Measurements from ENCODE around the gene RAB18.
"Not testable (repeated sequence)": the region's sequence is repeated elsewhere in the genome, so short reads cannot be mapped to it uniquely, and the experiment has no call there.

The RAB18 gene

GRCh38 chr10:27505537-27505936 lies 1.4 kb downstream of the RAB18 start:
- not testable (repeated sequence) for DNase-seq

- no peak for DNase-seq
Measured at GRCh38 chr10:27506280-27506679, 2.2 kb downstream of the RAB18 start.

DNA sequence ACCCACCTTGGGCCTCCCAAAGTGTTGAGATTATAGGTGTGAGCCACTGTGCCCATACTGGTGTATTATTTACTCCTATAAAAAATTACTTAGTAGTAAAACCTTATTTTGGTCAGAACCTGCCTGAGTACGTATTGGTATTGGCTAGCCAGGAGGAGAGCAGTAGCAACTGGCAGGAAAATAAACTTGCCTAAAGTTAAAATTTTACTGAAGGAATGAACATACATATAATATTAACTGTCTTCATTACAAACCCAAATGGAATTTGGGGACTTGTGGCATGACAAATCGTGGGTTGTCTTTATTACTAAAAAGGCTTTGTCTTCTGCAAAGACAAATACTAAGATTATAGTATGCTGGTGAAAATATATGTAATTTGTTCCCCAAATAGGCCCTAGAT lies 8.4 kb downstream of the RAB18 start:
- no peak for DNase-seq

DNA sequence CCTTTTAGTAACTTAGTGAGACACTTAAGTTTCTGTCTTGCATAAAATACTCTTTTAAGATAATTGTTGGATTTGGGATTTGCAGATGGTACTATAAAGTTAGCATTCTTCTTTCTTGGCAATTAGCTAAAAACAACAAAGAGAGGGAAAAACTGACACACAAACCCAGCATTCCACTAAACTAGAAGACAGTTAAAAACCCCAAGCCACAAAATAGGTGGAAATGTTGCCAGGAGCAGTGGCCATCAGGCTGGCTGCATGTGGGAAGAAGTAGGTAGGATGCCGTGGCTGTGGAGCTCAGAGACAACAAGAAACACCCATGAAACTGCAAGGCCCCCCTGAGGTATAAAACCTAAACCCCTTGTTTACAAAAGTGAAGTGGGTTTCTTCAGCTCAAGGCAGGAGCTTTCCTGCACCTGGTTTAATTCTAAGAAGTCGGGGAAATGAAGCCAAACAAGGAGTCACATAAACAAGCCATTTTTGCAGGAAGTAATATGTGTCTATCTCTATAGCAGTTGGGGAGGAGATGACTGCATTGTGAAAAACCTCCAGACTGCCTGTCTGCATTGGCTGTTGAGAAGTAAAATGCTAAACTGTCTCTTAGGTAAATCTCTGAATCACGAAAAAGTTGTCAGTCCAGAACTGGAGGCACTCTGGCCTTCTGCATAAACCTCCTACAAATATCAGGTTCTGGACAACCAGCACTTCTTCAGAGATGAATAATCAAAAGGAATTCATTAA lies 9.5 kb downstream of the RAB18 start:
- no peak for DNase-seq

DNA sequence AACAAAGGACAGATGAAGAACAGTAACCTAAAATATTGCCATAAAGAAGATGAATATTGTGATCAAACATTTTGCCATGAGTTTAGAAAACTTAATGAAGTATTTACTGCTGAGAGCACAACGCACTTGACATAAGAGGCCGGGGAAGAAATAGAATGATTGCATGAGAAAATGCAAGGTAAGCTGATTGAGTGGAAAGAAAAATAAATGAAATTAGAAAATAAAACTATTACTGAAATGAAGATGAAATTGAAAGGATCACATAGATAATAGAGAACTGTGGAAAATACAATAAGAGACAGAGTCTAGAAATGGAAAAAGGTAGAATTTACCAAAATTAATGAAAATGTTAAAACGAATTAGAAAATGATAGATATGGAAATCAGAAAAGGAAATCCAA lies 10.1 kb downstream of the RAB18 start:
- no peak for DNase-seq

GRCh38 chr10:27518261-27518660 lies 14.2 kb downstream of the RAB18 start:
- no peak for DNase-seq

DNA sequence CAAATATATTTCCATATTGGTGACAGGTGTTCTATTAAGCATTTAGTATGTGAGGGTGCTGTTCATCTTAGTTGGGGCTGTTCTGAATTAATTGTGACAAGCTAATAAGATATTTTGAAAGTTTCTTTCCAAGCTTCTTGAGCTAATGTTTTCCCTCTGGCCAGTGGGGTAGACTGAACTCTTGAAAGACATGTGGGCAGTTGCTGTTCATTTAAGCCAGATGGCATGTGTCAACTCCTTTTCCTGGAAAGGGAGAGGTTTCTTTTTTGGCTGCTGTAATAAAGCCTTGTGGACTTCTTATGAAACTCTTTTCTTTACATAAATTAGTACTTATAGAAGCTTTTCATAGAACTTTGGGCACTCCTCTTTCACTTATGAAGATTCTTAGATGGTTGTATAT lies 21.7 kb downstream of the RAB18 start:
- peak; percentile 90 for DNase-seq

DNA sequence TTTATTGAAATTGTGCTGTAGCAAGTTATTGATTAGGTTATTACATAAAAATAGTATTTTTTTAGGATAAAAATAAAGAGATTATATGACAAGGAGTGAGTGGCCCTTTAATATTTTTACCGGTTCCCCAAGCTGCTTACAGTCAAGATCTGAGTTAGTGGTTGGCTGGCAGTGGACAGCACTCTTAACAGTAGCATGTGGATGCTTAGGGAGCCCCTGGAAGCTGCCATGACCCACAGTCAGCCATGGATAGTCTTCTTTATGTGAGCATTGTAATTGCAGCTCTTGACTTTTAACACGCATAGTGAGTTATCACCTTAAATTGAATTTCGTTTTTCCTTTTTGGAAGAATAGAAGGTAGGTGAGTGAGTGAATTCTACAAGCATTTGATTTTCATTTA lies 22.1 kb downstream of the RAB18 start:
- peak; percentile 79 for DNase-seq

GRCh38 chr10:27527666-27528295 lies 23.7 kb downstream of the RAB18 start:
- peak; percentile 65 for DNase-seq

- peak; percentile 86 for DNase-seq
Measured at GRCh38 chr10:27529010-27529783, 25.1 kb downstream of the RAB18 start.

GRCh38 chr10:27530477-27530876 lies 26.4 kb downstream of the RAB18 start:
- no peak for DNase-seq

GRCh38 chr10:27531336-27531847 lies 27.3 kb downstream of the RAB18 start:
- peak; percentile 70 for DNase-seq

DNA sequence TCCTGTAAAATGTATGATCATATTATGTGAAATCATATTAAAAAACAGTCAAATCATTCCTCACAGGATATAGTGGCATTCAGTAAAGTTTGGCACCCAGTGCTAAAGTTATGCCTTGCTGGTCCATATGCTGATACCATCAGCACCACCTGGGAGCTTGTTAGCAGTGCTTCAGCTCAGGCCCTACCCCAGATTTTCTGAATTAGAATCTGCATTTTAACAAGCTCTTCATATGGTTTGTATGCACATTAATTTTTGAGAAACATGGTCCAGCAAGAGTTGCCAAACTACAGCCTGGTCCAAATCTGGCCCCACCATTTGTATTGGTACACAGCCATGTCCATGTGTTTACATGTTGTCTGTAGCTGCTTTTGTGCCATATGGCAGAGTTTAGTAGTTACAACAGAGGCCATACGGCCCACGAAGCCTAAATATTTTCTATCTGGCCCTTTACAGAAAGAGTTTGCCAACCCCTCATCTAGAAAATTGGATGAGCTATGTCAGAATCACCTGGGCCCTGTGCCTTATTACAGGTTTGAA lies 30.1 kb downstream of the RAB18 start:
- DNase-seq, result no peak

GRCh38 chr10:27535317-27535716 lies 31.2 kb downstream of the RAB18 start:
- no peak for DNase-seq

DNA sequence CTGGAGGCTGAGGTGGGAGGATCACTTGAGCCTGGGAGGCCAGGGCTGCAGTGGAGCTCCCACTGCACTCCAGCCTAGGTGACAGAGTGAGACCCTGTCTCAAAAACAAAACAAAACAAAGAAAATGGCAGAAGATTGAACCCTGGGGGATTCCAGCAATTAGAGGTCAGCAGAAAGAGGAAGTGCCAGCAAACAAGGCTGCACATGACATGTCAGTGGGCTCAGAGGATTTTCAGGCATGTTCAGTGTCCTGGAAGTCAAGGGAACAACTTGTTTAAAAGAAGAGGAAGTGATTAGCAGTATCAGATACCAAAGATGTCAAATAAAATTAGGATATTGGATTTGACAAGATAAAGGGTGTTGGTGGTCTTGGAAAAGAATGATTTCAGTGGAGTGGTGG lies 32.3 kb downstream of the RAB18 start:
- DNase-seq, result peak; percentile 80

- DNase-seq, result no peak
Measured at GRCh38 chr10:27537166-27537565, 33.1 kb downstream of the RAB18 start.

DNA sequence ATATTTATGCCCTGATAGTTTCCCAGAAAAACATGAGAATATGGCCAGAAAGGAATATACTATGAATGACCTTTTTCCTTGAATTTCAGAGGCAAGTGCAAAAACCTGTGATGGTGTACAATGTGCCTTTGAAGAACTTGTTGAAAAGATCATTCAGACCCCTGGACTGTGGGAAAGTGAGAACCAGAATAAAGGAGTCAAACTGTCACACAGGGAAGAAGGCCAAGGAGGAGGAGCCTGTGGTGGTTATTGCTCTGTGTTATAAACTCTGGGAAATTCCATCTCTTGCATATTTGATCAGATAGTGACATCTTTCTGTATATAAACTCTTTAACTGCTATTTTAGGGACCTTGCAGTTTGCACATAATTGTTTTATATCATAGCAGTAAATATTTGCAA lies 33.7 kb downstream of the RAB18 start:
- DNase-seq, result peak; percentile 10

DNA sequence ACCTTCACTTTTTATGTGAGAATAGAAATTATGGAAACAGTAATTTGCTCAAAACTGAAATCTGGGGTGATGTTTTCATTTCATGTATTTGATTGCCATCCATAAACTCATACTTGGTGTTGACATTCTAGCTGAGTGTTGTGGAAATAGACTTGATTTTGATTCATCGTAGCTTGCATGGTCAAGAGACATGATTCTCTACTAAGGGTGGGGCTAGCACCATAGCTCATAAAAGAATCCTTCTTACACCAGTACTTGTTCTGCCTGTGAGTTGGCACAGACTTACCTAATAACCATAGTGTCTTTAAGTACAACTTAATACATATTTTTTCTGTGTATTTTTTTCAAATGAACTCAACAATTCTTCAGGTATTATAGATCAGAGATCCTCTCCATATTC lies 36.6 kb downstream of the RAB18 start:
- no peak for DNase-seq

DNA sequence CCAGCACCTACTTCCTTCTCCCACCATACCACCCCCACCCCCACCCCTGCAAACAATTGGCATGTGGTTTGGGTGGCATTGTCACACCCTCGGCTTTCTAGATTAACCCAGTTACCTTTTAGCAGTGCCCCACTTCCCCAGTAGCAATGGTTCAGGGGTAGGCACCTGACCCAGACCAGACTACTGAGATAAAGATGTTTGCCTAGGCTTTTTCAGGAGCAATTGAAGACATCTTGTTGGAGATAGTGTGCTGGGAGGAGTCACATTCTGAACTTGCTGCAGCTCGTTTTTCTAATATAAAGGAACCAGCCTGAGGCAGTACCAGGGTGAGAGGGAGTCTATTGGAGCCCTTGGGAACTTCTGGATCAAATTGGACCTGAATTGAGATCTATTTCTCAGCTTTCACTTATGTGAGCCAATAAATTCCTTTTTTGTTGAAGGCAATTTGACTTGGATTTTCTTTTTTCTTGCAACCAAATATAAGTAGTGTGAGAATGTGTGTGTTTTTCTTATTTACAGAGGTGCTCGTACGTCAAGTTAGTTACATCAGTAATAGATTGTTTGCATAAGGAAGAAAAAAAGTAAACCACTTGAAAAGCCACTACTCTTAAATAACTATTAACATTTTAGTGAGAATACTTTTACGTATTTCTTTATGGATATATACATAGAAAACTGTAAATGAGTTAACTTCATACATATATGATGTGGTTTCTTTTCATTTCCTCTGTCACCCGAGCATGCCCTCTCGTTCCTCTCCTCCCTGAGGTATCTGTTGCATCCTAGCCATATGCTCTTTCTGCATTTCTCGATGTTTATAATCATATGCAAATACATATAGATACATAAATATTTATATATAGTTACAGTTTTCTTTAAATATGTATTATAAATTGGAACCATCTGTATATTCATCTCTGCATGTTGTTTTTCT lies 38.0 kb downstream of the RAB18 start:
- peak; percentile 21 for DNase-seq

- DNase-seq, result no peak
Measured at GRCh38 chr10:27542812-27543211, 38.7 kb downstream of the RAB18 start.

- DNase-seq, result no peak
Measured at GRCh38 chr10:27547047-27547446, 42.9 kb downstream of the RAB18 start.

GRCh38 chr10:27547482-27547881 lies 43.4 kb downstream of the RAB18 start:
- DNase-seq, result no peak

Measured in OCI-M1 (cell line).